Neural cell (in vitro differentiated cells): ENCODE measurements around the gene TMEM59. TPM values are rescaled to one million over a fixed set of nuclear protein-coding genes. Genes with fewer than 3 reads are reported as not detected.

ENCODE experiments used
- H2AFZ ChIP-seq: fragments of 200-600, 300-800 bp; sonication (generic), shearing (Covaris generic); 2 replicates; pipeline ENCODE4 v1.6.0; 2014; ENCODE audit warnings: low read depth, mild to moderate bottlenecking, antibody characterized with exemption, low read length, moderate library complexity
- H3F3A ChIP-seq: fragments of 200-600 bp; shearing (Covaris generic); 2 replicates; pipeline ENCODE4 v1.6.1; 2016; ENCODE audit warnings: mild to moderate bottlenecking, moderate library complexity, mixed read lengths, antibody characterized with exemption, low read length; ENCODE audit not compliant: insufficient read depth, poor library complexity, severe bottlenecking
- H3K27ac ChIP-seq: fragments of 200-600, 300-800 bp; sonication (generic), shearing (Covaris generic); 2 replicates; pipeline ENCODE4 v1.5.1; 2014; ENCODE audit warnings: mild to moderate bottlenecking, low read length, moderate library complexity
- H3K27me3 ChIP-seq: fragments of 300-800, 200-600 bp; sonication (generic), shearing (Covaris generic); 2 replicates; pipeline ENCODE4 v1.6.0; 2014; ENCODE audit warnings: mild to moderate bottlenecking, low read depth, low read length, moderate library complexity; ENCODE audit not compliant: insufficient read depth
- H3K36me3 ChIP-seq: fragments of 300-800, 200-600 bp; sonication (generic), shearing (Covaris generic); 2 replicates; pipeline ENCODE4 v1.5.1; 2014; ENCODE audit warnings: mild to moderate bottlenecking, antibody characterized with exemption, low read length, moderate library complexity; ENCODE audit not compliant: insufficient read depth
- H3K4me2 ChIP-seq: fragments of 300-800, 200-600 bp; sonication (generic), shearing (Covaris generic); 2 replicates; pipeline ENCODE4 v1.6.0; 2014; ENCODE audit warnings: mild to moderate bottlenecking, low read length
- H3K4me3 ChIP-seq: fragments of 300-800, 200-600 bp; sonication (generic), shearing (Covaris generic); 2 replicates; pipeline ENCODE4 v1.5.1; 2014; ENCODE audit warnings: mild to moderate bottlenecking, low read length, moderate library complexity
- H3K79me2 ChIP-seq: fragments of 200-600 bp; shearing (Covaris generic); replicated peaks from 2 replicates; pipeline ENCODE4 v1.6.0; 2014; ENCODE audit warnings: mild to moderate bottlenecking, low read length, moderate library complexity; ENCODE audit not compliant: insufficient read depth
- H3K9ac ChIP-seq: fragments of 300-800, 200-600 bp; sonication (generic), shearing (Covaris generic); 2 replicates; pipeline ENCODE4 v1.6.1; 2016; ENCODE audit warnings: mild to moderate bottlenecking, low read length, mixed read lengths
- H3K9me2 ChIP-seq: fragments of 200-600 bp; shearing (Covaris generic); 2 replicates; pipeline ENCODE4 v1.6.1; 2016; ENCODE audit warnings: mild to moderate bottlenecking, low read length, mixed read lengths; ENCODE audit not compliant: insufficient read depth
- H3K9me3 ChIP-seq: fragments of 200-600, 300-800 bp; sonication (generic), shearing (Covaris generic); 2 replicates; pipeline ENCODE4 v1.6.1; 2016; ENCODE audit warnings: mild to moderate bottlenecking, mixed run types, low read length, moderate library complexity, mixed read lengths
- H4K20me1 ChIP-seq: fragments of 200-600 bp; shearing (Covaris generic); 2 replicates; pipeline ENCODE4 v1.6.1; 2016; ENCODE audit warnings: mild to moderate bottlenecking, mixed run types; ENCODE audit not compliant: insufficient read depth
- CTCF ChIP-seq: fragments of 450-650 bp; IDR thresholded peaks from 2 replicates; pipeline ENCODE4 v1.5.1; 2014; ENCODE audit warnings: antibody characterized with exemption, mild to moderate bottlenecking, moderate library complexity; ENCODE audit not compliant: poor library complexity, severe bottlenecking
- EP300 ChIP-seq: fragments of 450-650 bp; conservative IDR thresholded peaks from 2 replicates; pipeline ENCODE4 v1.6.1; 2014; ENCODE audit warnings: antibody characterized with exemption, mild to moderate bottlenecking, moderate library complexity; ENCODE audit not compliant: poor library complexity, severe bottlenecking
- EZH2 ChIP-seq: fragments of 200-600, 300-800 bp; shearing (Covaris generic), sonication (generic); IDR thresholded peaks from 2 replicates; pipeline ENCODE4 v1.6.1; 2014; ENCODE audit warnings: antibody characterized with exemption, low read length, borderline replicate concordance, mild to moderate bottlenecking; ENCODE audit not compliant: insufficient read depth, poor library complexity, severe bottlenecking
- MXI1 ChIP-seq: fragments of 450-650 bp; conservative IDR thresholded peaks from 2 replicates; pipeline ENCODE4 v1.6.1; 2014; ENCODE audit warnings: antibody characterized with exemption, mild to moderate bottlenecking; ENCODE audit not compliant: poor library complexity, severe bottlenecking
- POLR2AphosphoS5 ChIP-seq: IDR thresholded peaks from 2 replicates; pipeline ENCODE4 v1.6.1; 2012
- RAD21 ChIP-seq: fragments of 450-650 bp; conservative IDR thresholded peaks from 2 replicates; pipeline ENCODE4 v1.6.1; 2014; ENCODE audit warnings: antibody characterized with exemption, mild to moderate bottlenecking, moderate library complexity
- SMC3 ChIP-seq: fragments of 450-650 bp; conservative IDR thresholded peaks from 2 replicates; pipeline ENCODE4 v1.6.1; 2014; ENCODE audit warnings: antibody characterized with exemption, mild to moderate bottlenecking, moderate library complexity; ENCODE audit not compliant: poor library complexity
- TAF1 ChIP-seq: IDR thresholded peaks from 2 replicates; pipeline ENCODE4 v1.6.1; 2012; ENCODE audit warnings: low read depth
- polyA plus RNA-seq: library from polyadenylated mRNA; depleted of rRNA; stranded (reverse); fragments of >200 nt; gene quantifications from 2 replicates; pipeline ENCODE4 v1.2.3, GENCODE V29; 2014
- TF ChIP-seq, protein P1 (sequence below): IDR thresholded peaks from 2 replicates; pipeline ENCODE4 v1.6.1; 2012; ENCODE audit warnings: borderline replicate concordance

TMEM59 gene
- polyA plus RNA-seq, 1 donor from 2014 or later: 328 TPM

DNA sequence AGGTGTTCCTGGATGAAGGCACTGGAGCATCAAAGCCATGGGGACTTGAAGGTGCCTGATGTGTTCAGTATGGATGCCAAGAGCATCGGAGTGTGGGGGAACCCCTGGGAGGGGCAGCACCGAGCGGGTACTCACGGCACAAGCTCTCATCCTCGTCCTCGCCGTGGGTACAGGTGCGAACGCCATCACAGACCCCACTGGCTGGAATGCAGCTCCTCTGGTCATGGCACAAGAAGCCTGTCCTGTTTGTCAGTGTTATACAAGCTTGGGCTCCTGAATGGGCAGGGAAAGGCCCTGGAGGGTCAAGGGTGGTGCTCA lies 41.0 kb downstream of the TMEM59 start:
- Histone ChIP-seq H2AFZ (no peak overlapping the region), H3K4me3 (no peak overlapping the region), H3K9me2 (no peaks in the 10 kb centered on the region), H3K27ac (no peak overlapping the region), H4K20me1 (no peaks in the 10 kb centered on the region), H3K79me2 (no peaks in the 10 kb centered on the region), H3K9ac (no peak overlapping the region), H3K9me3 (no peaks in the 10 kb centered on the region), H3K4me2 (no peak overlapping the region), H3K27me3 (no peaks in the 10 kb centered on the region), H3K36me3 (no peaks in the 10 kb centered on the region), H3F3A (no peaks in the 10 kb centered on the region)
- TF ChIP-seq EZH2 (no peak), SMC3 (no peak), TAF1 (no peak), CTCF (no peak), EP300 (no peak), RAD21 (no peak), MXI1 (no peak), POLR2AphosphoS5 (no peak)
- TF ChIP-seq, protein P1, sequence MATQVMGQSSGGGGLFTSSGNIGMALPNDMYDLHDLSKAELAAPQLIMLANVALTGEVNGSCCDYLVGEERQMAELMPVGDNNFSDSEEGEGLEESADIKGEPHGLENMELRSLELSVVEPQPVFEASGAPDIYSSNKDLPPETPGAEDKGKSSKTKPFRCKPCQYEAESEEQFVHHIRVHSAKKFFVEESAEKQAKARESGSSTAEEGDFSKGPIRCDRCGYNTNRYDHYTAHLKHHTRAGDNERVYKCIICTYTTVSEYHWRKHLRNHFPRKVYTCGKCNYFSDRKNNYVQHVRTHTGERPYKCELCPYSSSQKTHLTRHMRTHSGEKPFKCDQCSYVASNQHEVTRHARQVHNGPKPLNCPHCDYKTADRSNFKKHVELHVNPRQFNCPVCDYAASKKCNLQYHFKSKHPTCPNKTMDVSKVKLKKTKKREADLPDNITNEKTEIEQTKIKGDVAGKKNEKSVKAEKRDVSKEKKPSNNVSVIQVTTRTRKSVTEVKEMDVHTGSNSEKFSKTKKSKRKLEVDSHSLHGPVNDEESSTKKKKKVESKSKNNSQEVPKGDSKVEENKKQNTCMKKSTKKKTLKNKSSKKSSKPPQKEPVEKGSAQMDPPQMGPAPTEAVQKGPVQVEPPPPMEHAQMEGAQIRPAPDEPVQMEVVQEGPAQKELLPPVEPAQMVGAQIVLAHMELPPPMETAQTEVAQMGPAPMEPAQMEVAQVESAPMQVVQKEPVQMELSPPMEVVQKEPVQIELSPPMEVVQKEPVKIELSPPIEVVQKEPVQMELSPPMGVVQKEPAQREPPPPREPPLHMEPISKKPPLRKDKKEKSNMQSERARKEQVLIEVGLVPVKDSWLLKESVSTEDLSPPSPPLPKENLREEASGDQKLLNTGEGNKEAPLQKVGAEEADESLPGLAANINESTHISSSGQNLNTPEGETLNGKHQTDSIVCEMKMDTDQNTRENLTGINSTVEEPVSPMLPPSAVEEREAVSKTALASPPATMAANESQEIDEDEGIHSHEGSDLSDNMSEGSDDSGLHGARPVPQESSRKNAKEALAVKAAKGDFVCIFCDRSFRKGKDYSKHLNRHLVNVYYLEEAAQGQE: no peak

- no peaks in the 10 kb centered on the region for H3K79me2 ChIP-seq
- no peak overlapping the region for H3K4me2 ChIP-seq
- H3K36me3 ChIP-seq: no peaks in the 10 kb centered on the region
- no peaks in the 10 kb centered on the region for H3K27me3 ChIP-seq
- no peak overlapping the region for H2AFZ ChIP-seq
- TF ChIP-seq MXI1: no peak
- no peak for TF ChIP-seq SMC3
- no peak for TF ChIP-seq EZH2
- no peak for TF ChIP-seq RAD21
- no peak for TF ChIP-seq POLR2AphosphoS5
- no peak for TF ChIP-seq TAF1
- no peak for TF ChIP-seq EP300
- TF ChIP-seq CTCF: no peak
- TF ChIP-seq, protein P1: no peak
- H3K9me2 ChIP-seq: no peaks in the 10 kb centered on the region
- no peak overlapping the region for H3K4me3 ChIP-seq
- H3K9ac ChIP-seq: no peak overlapping the region
- H4K20me1 ChIP-seq: no peaks in the 10 kb centered on the region
- no peak overlapping the region for H3K27ac ChIP-seq
- no peaks in the 10 kb centered on the region for H3K9me3 ChIP-seq
- no peaks in the 10 kb centered on the region for H3F3A ChIP-seq
These were observed 41.5 kb downstream of the TMEM59 start for GRCh38 chr1:54011316-54012007.
